GM21367 (cell line): ENCODE data around the gene CLIC1.

Experiments
- ATAC-seq: cut with Tn5 transposase; IDR thresholded peaks from one replicate; pipeline ENCODE4 v1.9.1; 2021; ENCODE audit not compliant: unreplicated experiment

The CLIC1 gene

DNA sequence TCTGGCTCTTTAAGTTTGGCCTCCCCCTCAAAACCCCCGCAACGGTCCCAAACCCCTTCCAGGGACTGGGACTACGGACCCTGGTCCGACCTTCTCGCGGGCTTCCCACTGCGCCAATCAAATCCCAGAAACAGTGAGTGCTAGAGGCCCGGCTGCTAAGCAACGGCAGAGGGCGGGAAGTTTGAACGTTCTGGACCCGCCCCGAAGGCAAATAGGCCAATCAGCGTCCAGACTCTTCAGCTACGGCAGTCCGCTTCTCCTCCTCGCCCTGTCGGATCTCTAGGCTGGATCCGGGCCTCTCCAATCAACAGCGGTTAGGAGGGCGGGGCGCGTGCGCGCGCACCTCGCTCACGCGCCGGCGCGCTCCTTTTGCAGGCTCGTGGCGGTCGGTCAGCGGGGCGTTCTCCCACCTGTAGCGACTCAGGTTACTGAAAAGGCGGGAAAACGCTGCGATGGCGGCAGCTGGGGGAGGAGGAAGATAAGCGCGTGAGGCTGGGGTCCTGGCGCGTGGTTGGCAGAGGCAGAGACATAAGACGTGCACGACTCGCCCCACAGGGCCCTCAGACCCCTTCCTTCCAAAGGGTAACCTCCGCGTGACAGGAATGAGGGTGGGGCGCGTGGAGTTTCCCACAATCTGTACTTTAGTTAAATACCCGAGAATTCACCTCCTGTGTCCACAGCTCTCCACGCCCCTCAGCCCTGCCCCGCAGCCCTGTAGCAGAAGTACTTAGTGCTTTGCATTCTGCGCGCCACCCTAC, 3.5 kb upstream of the CLIC1 start, which contains the start of gene MSH5:
Gene MSH5, plus strand, starts transcription at position 367 of the 758 bp plus-strand sequence. CDS start 462 bp downstream, outside the sequence.
- peak; percentile 50 for ATAC-seq

DNA sequence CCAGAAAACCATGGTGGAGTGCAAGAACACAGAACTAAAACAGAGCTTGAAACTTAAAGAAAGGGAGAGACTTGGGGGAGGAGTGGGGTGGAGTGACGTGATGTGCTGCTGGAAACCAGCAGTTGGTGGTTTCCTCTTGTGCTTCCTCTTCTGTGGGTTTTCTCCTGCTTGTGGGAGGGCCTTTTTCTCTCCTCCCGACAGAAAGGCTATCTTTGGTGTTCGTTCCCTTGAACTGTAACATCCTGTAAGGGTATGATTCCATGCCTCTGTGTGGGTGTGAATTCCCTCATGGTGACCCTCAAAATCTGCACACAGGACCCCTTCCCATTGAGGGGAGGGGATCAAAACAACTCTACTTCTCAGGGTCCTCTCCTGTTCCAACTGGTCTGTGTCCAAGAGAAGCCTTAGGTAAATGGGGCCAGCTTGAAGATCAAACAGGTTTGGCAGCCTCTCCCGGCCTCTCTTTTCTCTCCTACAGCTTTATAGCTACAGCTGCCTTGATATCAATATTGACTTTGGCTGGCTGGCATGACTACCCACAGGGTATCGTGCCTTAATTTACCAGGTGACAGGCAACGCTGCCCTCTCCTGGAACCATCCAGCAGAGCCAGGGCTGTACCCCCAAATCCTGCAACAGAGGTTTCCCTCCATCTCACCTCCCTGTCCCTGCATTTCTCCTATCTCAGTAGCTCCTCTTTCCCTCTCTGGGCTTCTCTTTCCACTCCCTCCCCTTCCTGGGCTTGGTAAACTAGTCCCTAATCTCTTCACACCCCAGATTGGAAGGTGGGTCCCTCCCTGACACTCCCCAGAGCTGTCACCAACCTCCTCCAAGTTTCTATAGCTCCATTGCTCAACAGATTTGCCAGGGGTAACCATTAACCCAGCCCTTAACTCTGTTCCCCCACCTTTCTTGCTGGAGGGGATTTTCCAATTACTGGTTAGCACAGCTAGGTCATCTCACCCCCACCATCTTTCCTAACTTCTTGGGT, 2.0 kb upstream of the CLIC1 start:
- ATAC-seq, result peak; percentile 24

DNA sequence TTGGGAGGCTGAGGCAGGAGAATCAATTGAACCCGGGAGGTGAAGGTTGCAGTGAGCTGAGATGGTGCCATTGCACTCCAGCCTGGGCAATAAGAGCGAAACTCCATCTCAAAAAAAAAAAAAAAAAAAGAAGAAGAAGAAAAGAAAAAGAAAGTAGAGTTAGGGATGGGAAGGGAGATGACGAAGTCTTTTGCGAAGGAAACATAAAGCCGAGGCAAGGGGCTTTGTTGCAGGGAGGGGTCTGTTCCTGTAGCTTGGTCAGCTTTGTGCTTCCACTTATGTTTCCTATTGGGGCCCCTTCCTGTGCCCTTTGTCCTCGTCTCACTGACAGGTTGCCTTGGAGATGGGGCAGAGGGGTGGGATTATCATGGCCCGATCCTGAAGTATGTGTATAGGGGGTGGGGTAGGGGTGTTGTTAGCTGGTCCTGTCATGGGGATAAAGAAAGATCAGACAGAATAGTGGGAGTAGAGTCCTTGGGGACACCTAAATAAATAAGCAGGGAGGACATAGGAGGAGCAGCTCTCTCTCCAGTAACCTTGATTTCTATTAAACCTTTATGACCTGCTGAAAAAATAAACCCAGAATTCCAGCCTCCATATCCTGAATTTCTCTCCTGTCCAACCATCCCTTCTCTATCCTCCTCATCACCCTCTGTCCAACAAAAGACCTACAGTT, 1.1 kb upstream of the CLIC1 start:
- no peak for ATAC-seq

DNA sequence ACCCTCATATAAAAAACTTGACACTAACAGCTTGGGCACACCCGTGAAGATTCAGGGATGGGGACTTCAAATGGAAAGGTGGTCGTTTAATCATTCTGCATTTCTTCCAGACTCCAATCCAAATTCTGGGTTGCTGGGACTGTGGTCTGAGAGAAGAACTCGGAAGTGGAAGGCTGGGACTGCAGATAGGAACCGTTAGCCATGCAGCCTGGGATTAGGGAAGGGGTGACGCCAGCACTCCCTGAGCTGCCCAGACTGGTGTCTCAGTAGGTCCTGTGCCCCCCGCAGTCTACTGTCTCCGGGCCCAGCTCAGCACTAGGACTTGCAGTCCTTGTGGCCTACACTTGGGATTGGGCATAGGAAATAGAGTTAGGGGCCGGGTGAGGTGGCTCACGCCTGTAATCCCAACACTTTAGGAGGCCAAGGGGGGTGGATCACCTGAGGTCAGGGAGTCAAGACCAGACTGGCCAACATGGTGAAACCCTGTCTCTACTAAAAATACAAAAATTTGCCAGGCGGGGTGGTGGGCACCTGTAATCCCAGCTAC, 511 bp upstream of the CLIC1 start:
- ATAC-seq, result no peak

DNA sequence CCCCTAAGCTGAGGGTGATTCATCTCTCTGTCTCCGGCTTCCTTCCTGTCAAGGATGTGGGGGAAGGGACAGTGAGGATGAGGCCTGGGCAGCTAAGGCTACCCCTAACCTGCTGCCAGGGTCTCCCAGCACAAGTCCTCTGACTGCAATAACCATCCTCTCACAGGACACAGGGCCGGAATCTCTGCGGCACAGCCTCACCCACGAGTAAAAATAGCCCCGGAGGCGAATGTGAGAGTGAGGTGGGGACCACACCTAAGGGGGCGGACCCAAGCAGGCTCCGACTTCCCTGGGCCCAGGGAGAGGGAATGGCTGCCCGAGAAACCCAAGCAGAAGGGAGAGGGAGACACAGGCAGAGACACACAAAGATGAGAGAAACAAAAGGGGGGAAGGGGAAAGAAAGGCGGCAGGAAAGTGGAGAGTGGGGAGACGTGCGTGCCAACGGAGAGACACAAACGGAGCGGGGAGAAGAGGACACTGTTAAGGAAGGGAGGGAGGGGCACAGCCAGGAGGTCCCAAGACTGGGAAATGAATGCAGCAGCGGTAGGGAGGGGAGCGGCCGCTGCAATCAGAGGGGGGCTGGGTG, 1.4 kb downstream of the CLIC1 start:
- ATAC-seq, result no peak

DNA sequence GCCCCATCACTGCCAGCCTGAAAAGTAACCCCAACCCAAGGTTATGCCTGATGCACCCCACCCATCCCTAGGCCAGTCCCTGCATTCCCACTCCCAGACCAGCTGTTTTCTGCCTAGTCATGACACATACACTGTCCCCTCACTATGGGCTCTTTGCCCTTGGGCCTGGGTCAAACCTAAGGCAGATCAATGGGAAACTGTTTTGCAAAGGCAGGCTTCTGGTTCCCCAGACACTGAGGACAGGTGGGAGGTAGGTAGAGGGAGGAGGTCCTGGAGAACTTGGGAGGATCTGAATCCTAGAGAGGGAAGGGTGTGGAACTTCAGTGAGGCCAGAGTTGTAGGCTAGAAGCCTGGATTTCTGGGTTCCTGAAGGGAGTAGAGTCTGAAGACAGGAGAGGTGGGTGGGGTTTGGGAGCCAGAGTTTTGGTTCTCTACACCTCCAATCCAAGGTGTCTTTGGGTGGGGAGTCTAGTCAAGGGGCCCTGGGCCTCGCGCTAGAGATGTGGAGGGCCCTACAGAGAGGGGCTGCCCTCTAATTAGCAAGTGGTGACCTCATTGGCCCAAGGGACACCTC, 2.0 kb downstream of the CLIC1 start:
- no peak for ATAC-seq

DNA sequence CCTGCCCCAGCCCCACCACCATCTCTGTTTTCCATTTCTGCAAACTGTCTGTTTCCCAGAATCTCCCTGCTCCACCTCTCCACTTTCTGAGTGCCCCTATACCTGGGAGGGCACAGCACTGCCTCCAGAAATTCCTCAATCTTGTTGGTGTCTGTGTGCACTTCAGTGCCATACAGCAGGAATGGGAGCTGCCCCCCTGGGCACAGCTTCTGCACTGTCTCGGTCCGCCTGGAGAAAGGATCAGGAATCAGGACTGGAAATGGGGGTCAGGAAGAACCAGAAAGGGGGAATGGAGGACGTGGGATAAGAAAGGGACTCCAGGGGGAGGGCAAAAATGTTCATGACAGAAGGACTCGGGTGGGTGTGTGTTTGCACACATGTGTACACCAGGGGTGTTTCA, 2.6 kb downstream of the CLIC1 start:
- ATAC-seq, result no peak

DNA sequence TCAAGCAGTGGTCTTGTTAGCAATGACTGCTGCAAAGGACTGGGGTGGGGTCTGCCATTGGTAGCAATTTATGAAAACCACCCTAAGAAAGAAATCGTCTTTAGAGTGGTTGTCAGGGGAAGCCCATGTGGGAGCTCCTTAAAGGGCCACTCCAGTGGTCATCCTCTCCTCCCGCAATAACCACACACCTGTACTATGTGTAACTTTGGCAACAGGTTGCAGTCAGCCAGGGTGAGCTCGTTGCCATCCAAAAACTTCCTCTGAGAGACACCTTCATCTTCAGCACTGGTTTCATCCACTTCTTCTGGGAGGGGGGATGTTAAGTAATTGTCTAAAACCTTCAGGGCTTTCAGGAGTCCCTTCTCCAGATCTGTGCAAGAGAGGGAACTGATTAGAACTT, 4.3 kb downstream of the CLIC1 start:
- no peak for ATAC-seq

DNA sequence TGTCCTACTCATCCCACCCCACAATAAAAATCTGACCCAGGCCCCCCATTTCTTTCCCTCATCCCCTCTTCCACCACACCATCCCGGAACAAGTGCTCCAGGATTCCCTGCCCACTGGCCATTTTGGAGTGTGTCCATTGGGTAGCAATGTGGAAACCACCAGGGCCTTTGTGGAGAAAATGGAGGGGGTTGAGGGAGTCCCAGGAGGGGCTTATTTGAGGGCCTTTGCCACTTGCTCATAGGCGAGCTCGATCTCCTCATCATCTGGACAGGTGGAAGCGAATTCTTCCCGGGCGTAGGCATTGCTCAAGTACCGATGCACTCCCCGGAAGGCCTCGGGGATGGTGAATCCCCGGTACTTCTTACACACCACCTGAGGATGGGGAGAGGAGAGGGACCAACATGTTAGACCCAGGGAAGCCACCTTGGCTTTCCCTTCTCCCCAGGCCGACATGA, 5.7 kb downstream of the CLIC1 start:
- ATAC-seq, result no peak

DNA sequence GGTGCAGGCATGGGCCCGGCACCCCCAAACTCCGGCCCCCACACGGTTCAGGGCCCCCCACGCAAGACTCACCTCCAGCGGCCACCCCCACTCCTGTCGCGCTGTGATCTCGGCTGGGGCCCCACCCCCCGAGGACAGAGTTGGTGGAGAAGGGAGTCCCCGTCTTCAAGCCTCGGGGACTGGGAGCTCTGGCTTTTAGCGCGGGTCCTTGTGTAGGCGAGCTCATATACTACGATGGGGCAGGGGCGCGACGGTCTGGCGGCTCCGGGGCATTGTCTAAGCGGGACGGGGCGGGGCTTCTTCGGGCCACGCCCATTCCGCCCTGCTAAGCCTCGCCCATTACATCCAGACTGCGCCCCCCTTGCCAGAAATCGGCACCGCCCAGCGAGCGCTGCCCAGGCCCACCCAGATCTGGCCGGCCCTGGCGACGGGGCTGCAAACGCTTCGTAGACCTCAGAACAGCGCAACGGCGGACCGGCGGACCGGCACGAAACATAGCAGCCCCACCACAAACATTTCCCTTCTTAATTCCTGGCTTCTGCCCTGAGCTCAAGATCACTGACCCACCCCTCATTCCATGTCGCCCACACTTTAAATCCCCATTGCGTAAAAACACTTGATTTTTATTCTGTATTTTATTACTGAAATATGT, 6.2 kb downstream of the CLIC1 start:
- ATAC-seq, result peak; percentile 15

DNA sequence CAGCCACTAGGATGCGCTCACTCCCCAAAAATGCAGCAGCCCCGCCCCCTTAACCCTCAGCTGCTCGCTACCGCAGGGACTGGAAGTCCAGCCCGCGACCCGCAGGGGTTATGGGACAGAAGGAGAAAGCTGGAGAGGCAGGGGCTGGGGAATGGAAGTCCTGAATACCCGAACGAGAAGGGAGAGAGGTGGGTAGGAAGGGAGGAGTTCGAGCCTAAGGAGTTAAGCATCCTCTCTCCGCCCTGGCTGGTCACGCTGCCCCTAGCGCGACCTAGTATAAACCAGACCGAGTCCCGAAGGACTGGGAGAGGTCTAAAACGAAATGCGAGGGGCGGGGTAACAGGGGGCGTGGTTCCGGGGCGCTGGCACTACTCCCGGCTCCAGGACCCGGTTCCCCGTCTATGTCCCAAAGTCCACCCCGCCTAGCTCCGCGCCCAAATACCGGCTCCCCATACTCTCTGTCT, 6.8 kb downstream of the CLIC1 start:
- ATAC-seq, result peak; percentile 38

DNA sequence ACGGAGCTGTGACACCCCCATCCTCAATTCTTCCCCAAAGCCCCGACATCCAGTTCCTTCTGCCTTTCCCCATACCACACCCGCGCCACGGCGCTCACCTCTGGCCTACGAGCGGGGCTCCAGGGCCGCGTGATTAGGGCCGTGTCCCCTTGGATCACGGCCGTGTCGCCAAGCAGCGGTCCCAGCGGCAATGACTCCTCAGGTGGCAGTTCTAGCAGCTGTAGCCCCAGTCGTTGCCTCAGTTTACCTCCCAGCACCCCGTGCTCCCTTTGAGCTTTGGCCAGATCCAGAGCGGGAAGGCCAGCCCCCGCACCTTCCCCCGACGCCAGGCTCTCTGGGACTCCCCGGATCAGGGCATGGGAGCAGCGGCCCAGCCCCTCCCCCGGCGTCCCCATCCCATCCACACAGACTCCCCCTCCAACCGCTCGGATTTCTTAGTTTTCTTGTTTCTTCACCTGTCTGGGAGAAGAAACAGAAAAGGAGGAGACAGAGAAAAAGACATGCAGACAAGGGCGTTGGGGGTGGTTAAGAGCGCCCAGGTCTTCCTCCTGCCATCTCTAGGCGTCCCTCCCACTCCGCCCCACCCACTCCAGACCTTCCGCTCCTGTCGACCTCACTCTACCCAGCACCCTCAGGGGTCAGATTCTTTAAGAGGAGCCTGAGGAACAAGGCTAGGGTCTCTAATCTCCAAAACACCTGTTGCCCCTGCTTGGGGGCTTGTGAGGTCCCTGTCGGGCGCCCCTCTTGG, 7.4 kb downstream of the CLIC1 start, which contains the start of gene DDAH2:
Gene DDAH2, minus strand, starts transcription at position 533 of the 748 bp plus-strand sequence. Its CDS starts 138 bp downstream, at position 395.
- no peak for ATAC-seq

DNA sequence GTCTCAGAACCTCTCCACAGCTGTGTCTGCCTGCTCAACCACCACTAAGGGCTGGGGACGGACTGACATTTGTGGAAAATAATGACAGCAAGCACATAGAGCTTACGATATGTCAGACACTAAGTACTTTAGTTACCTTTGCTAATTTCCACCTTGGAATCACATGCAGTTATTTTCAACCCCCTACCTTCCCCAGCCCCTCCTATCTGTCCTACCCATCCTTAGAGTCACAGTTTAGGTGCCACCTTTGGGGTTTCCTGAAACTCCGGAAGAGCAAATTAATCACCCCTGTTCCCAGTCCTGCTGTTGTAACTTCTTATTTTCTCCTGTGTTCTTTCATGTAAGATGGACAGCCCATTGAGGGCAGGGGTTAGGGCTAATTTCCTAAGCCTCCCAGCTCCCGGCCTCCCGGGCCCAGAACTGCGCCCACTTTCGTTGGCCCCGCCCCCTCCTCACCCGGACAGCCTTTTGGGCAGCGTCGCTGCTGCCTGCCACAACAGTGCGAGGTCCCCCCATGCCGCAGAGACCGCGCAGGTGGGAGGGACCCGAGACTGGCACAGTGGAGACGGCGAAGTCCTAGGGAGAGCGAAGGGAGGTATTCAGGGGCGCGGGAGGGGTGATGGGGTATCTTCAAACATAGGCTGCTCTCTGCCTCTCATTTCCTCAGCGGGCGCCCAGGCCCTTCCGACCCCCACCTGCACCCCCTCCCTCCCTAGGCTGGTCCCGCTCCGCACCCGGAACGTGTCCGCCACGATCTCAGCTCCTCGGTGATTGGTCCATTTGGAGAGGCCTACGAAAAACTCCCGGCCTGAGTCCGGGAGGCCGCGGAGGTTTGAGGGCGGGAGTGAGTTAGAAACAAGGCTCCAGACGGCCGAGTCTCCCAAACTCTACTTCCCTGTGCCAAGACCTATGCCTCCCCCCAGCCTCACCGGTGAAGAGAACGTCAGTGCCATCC, 8.3 kb downstream of the CLIC1 start:
- ATAC-seq, result no peak

DNA sequence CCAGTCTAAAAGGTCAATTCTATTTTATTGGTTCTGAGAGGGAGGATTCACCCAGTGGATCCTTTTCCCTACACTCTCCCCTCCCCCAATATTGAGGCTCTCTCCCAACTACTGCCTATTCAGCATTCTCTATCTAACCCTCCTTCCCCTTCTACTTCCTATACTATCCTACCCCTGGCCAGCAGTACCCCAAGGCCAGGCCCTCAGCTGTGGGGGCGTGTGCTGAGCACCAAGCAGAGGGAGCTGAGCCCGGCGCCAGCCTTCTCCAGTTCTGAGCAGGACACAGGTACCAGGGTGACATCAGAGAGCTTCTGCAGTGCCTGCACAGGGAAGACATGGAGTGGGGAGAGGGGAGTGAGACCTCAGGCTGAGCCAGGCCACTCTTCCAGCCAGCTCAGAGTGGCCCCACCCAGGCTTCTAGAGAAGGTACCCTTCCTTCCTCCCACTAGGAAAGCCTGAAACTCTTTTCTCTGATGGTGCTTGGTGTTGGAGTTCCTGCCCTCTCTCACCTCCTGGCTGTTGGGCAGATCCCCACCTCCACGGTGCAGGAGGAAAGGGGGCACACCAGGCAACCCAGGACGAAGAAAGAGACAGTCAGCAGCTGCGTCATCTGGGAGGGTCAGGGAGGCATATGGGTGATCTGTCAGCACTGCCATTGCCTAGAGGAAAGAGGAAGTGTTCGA, 9.2 kb downstream of the CLIC1 start:
- no peak for ATAC-seq

DNA sequence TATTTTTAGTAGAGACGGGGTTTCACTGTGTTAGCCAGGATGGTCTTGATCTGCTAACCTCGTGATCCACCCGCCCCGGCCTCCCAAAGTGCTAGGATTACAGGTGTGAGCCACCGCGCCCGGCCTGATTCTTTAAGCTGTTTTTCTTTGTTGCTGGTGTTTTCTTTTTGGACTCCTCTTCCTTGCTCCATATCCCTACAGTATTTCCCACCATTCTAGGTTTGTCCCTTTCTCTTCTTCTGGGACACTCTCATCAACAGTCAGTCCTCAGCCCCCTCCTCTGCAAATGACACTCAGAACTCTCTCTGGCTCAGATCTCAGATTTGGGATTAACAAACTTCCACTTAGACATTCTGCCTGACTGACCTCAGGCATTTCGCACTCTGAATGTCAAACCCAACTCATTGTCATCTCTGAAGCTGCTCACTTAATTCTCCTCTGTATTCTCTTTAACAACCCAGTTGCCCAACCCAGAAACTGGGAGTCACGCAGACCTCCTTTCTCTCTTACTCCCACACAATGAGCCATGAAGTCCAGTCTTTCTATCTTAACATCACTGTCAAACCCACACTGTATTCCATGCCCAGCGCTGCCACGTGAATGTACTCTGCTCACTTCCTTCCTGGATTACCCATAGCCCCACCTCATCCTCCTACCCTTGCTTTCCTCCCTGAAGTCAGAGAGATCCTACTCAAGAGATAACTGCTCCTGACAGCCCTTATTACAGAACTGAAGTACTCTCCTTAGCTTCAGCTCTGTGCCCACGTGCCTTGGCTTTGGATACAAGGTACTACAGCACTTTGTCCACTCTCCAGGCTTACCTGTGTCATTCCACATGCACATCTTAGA, 10.6 kb downstream of the CLIC1 start:
- no peak for ATAC-seq
